Right renal pelvis (tissue), 4 donors: ENCODE data around the gene DACH2. TPM values are rescaled to one million over a fixed set of nuclear protein-coding genes. Genes with fewer than 3 reads are reported as not detected.

ENCODE experiments used
- DNase-seq, 4 donors: peaks; one replicate each; pipeline ENCODE4 v3.0.0-alpha.2; 2013; ENCODE audit warnings: low read depth in 4 of 4, low spot score in 3 of 4, missing footprints in 1 of 4
- polyA plus RNA-seq, 4 donors: library from polyadenylated mRNA; unstranded; fragments of 120-200 nt; gene quantifications; one replicate each; pipeline ENCODE4 v1.2.1, GENCODE V29; 2013; ENCODE audit not compliant: insufficient read length in 4 of 4

Gene DACH2
- polyA plus RNA-seq, 4 donors: 23.2 to 30.6 (median 29.4) TPM

- no peak for DNase-seq
These were observed 576.0 kb downstream of the DACH2 start for GRCh38 chrX:86724277-86724676.

DNA sequence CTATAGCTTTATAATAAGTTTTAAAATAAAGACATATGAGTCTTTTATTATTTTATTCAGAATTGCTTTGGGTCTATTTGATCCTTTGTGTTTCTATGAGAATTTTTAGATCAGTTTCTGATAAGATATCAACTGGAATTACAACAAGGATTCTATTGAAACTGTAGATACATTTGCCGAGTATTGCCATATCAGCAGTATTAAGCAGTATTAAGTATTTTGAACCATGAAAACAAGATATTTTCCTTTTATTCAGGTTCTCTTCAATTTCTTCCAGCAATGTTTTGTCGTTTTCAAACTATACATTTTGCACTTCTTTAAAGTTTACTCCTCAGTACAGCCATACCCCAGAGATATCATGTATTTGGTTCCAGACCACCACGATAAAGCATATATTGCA, 598.8 kb downstream of the DACH2 start:
- DNase-seq: no peak

- no peak for DNase-seq
These were observed 657.0 kb downstream of the DACH2 start for GRCh38 chrX:86805241-86805640.

- no peak for DNase-seq
These were observed 658.5 kb downstream of the DACH2 start for GRCh38 chrX:86806786-86807185.

- DNase-seq: no peak
These were observed 661.4 kb downstream of the DACH2 start for GRCh38 chrX:86809651-86810050.

DNA sequence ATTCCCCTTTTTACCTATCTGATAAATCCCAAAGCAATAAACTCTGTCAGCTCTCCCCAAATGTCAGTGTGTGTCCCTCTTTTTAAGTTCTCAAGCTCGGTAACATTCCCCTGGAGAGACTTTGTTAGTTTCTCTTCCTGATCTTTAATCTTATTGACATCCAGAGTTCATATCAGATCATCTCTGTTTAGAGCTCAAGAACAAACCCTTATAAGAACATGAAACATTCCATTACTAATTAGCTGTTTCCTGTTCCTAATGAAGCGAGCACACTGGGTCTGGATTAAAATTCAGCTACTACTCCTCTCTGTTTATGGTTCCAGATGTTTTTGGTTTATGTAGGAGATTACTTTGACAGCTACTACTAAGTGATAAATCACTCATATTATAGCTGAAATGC, 681.5 kb downstream of the DACH2 start:
- no peak for DNase-seq

- DNase-seq: no peak
These were observed 682.4 kb downstream of the DACH2 start for GRCh38 chrX:86830685-86831084.

GRCh38 chrX:86845101-86845500, 696.9 kb downstream of the DACH2 start:
- no peak for DNase-seq

Other genes with a start within 250 kb of the DACH2 start
- gene CHM, start 100.9 kb upstream of the DACH2 start, polyA plus RNA-seq: 10 to 100 TPM; 29.0 to 34.7 (median 32.3) TPM